Hypothalamus (tissue), 51 donors: ENCODE data around the gene INPP5A.
"Not testable (repeated sequence)": the region's sequence is repeated elsewhere in the genome, so short reads cannot be mapped to it uniquely, and the experiment has no call there.

Experiments
- DNase-seq, 51 donors: peaks; one replicate each; lab custom pipeline; 2025; lab: John Stamatoyannopoulos, UW

The INPP5A gene

GRCh38 chr10:132680741-132681140 is 143.2 kb downstream of the INPP5A start:
- not testable (repeated sequence) for DNase-seq

- no peak for DNase-seq
These were observed 144.5 kb downstream of the INPP5A start for GRCh38 chr10:132681858-132682755.

GRCh38 chr10:132684164-132684891 is 146.7 kb downstream of the INPP5A start:
- DNase-seq: no peak

- DNase-seq: peak in 49 of 51 donors; percentile 22 to 94 (median 79)
These were observed 147.7 kb downstream of the INPP5A start for GRCh38 chr10:132685101-132685891.

- peak in 3 of 51 donors; percentile 47 to 63 (median 49) for DNase-seq
These were observed 148.5 kb downstream of the INPP5A start for GRCh38 chr10:132685921-132686680.

- no peak for DNase-seq
These were observed 149.8 kb downstream of the INPP5A start for GRCh38 chr10:132687181-132687892.

- no peak for DNase-seq
These were observed 150.4 kb downstream of the INPP5A start for GRCh38 chr10:132687893-132688579.

- no peak for DNase-seq
These were observed 151.2 kb downstream of the INPP5A start for GRCh38 chr10:132688580-132689420.

GRCh38 chr10:132689721-132690360 is 152.3 kb downstream of the INPP5A start:
- DNase-seq: no peak

- no peak for DNase-seq
These were observed 152.8 kb downstream of the INPP5A start for GRCh38 chr10:132690401-132690800.

- no peak for DNase-seq
These were observed 153.4 kb downstream of the INPP5A start for GRCh38 chr10:132690821-132691610.

- DNase-seq: no peak
These were observed 154.1 kb downstream of the INPP5A start for GRCh38 chr10:132691711-132692153.

GRCh38 chr10:132692311-132692710 is 154.7 kb downstream of the INPP5A start:
- no peak for DNase-seq

- no peak for DNase-seq
These were observed 156.1 kb downstream of the INPP5A start for GRCh38 chr10:132693676-132694075.

- no peak for DNase-seq
These were observed 158.6 kb downstream of the INPP5A start for GRCh38 chr10:132696204-132696603.

- no peak for DNase-seq
These were observed 159.4 kb downstream of the INPP5A start for GRCh38 chr10:132696728-132697577.
